ENCODE results near the gene MRPL21. TPM values are rescaled to one million over a fixed set of nuclear protein-coding genes. Genes with fewer than 3 reads are reported as not detected.

Gene MRPL21
- total and polyA plus RNA-seq, 2 experiments from 2014 or later, result 62.4 to 232 TPM

DNA sequence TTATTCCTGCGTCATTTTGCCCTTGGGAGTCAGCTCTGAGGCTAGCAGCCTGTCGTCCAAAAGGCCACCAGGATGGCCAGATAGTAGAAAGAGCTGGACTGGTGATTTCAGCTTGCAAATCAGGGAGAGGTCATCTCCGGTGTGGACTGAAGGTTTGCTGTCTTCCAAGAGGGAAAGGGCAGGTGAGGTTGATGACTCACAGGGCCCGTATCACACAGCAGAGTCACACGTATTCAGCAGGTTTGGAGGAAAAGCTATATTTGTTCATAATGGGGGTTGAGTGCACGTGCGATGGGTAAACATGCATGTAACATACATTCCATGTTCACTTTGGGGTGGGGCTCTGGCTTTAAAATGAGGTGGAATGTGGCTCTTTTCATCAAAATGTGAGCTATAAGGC, 25.6 kb downstream of the MRPL21 start (continued):
- TF ChIP-seq ZNF462 (CRISPR knock-in tag; IDR thresholded peaks at IDR 0.05), result no peak
- no peak for TF ChIP-seq EZH2 (IDR thresholded peaks at IDR 0.05; ENCODE audit: low read depth, unreplicated experiment)
- no peak for TF ChIP-seq ZNF331 (CRISPR knock-in tag; IDR thresholded peaks at IDR 0.05; ENCODE audit: low read depth)

DNA sequence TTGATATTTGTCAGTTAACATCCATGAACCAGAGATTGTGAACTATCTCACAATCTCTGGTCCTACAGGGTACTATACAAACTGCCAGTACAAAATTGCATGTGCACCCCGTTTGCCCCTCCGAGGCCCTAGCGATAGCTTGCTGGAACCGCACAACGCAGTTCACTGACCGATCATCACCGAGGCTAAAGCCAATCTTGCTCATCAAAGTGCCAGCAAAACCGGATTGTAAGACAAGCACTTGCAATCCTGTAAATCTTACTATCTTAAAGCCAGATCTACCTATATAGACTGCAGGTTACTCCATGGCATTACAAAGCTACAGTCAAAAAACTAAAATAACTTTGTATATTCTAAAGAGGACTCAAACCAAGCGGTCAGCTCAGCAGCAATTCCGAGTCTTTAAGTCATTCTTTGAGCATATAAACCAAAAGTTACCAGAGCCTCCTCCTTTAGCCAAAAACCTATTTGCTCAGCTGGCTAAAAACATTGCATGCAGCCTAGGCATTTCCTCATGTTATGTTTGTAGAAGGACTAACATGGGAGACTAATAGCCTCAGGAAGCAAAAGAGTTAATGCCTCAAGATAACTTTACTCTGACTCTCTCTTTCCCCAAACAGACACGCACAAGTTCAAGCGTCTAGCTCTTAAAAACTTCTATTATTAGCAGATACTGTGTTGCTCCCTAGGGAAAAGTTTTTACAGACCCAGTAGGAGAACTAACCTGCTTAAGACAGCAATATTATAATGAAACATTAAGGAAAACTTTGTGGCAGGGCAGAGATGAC, 31.2 kb downstream of the MRPL21 start:
- no peak overlapping the region for H3K4me3 ChIP-seq
- H3K27me3 Mint-ChIP-seq (ENCODE audit: insufficient read depth, low read depth, poor library complexity), result peaks cover 24% of the 10 kb centered on the region
- no peaks in the 10 kb centered on the region for H3K36me3 ChIP-seq (ENCODE audit: insufficient read depth)
- H3F3A ChIP-seq (replicated peaks; ENCODE audit: low read depth), result no peaks in the 10 kb centered on the region
- no peaks in the 10 kb centered on the region for H3K27me3 ChIP-seq (ENCODE audit: insufficient read depth)
- no peak overlapping the region for H3K4me3 Mint-ChIP-seq
- no peak for DNase-seq (ENCODE audit: low spot score)
- H3K4me1 Mint-ChIP-seq, result peaks cover 32% of the 10 kb centered on the region
- H2AFZ ChIP-seq, result no peak overlapping the region
- H3K36me3 Mint-ChIP-seq (ENCODE audit: low read depth), result no peaks in the 10 kb centered on the region
- ATAC-seq, result no peak
- H3K27ac Mint-ChIP-seq, result no peak overlapping the region
- H3K79me2 ChIP-seq (replicated peaks; ENCODE audit: insufficient read depth), result no peaks in the 10 kb centered on the region
- no peaks in the 10 kb centered on the region for H3K9me2 ChIP-seq (ENCODE audit: insufficient read depth)
- H3K9me3 Mint-ChIP-seq, result no peaks in the 10 kb centered on the region
- TF ChIP-seq EZH2 (IDR thresholded peaks at IDR 0.05; ENCODE audit: low read depth, unreplicated experiment), result no peak
- no peak for TF ChIP-seq CREB1 (CRISPR knock-in tag; IDR thresholded peaks at IDR 0.05; ENCODE audit: low read depth)
- TF ChIP-seq NANOG (IDR thresholded peaks at IDR 0.05; ENCODE audit: borderline replicate concordance), result no peak
- no peak overlapping the region for H3K27ac ChIP-seq (ENCODE audit: low read depth)
- H3K4me2 ChIP-seq, result no peak overlapping the region
- H3K4me1 ChIP-seq (ENCODE audit: insufficient read depth), result peaks cover 16% of the 10 kb centered on the region
- no peaks in the 10 kb centered on the region for H4K20me1 ChIP-seq (replicated peaks; ENCODE audit: insufficient read depth)

Measured in GM23338 (cell line).